Measurements from ENCODE around the gene ADAMTS3. TPM values are rescaled to one million over a fixed set of nuclear protein-coding genes. Genes with fewer than 3 reads are reported as not detected.

ADAMTS3 gene
- total and polyA plus RNA-seq, 2 donors (not counting 3 experiments of a cell fraction or from before 2014, with no cell fraction given), result 0.37 to 1.3 TPM

- intact Hi-C loops (cut with micrococcal nuclease) (no loop called here), dilution Hi-C loops (cut with MboI; ENCODE audit: extremely low pct_ligation_motif_present, low sequenced_read_pairs) (no loop called here)
- Histone ChIP-seq H3K4me1 (ENCODE audit: control insufficient read depth, extremely low read depth, insufficient read depth, low read length) (peaks cover 4% of the 10 kb centered on the region), H3K79me2 (ENCODE audit: control insufficient read depth, insufficient read depth, low read length) (no peaks in the 10 kb centered on the region), H3K4me3 (replicated peaks in 1 of 3; ENCODE audit: insufficient read depth in 1 of 3, low read depth in 1 of 3, low read length in 3 of 3) (no peak overlapping the region), H2AFZ (ENCODE audit: low read depth, low read length) (no peak overlapping the region), H3K4me2 (ENCODE audit: insufficient read depth, low read length) (no peak overlapping the region), H3K36me3 (ENCODE audit: control insufficient read depth in 2 of 2, extremely low read depth in 1 of 2, insufficient read depth in 2 of 2, low read length in 2 of 2) (no peaks in the 10 kb centered on the region), H3K9me3 (replicated peaks; ENCODE audit: control insufficient read depth, insufficient read depth, low read length) (no peaks in the 10 kb centered on the region), H3K27ac (ENCODE audit: insufficient read depth, low read depth, low read length) (no peak overlapping the region), H3K9ac (replicated peaks; ENCODE audit: extremely low read depth, insufficient read depth, low read length) (no peak overlapping the region), H3K27me3 (ENCODE audit: control insufficient read depth in 2 of 2, insufficient read depth in 2 of 2, low read length in 2 of 2) (no peaks in the 10 kb centered on the region), H3K9me1 (replicated peaks; ENCODE audit: control insufficient read depth, extremely low read depth, insufficient read depth, low read length) (no peaks in the 10 kb centered on the region), H4K20me1 (replicated peaks; ENCODE audit: control insufficient read depth, extremely low read depth, insufficient read depth, low read length) (no peaks in the 10 kb centered on the region)
- no peak for DNase-seq (ENCODE audit: low read depth, low spot score)
- CTCF ChIA-PET, result interaction anchor here (1.8 kb wide), 1 partner anchor 11 kb away, joined by 4 read pairs; no protein-coding TSS in a partner anchor
- POLR2A ChIA-PET, result no interaction called here
- FAIRE-seq, result no peak
- BruUV-seq (replicated peaks), result no TSS peak
- TF ChIP-seq JUN (IDR thresholded peaks at IDR 0.05; ENCODE audit: borderline replicate concordance, insufficient read depth, insufficient read length, low read depth) (no peak), GATA2 (IDR thresholded peaks at IDR 0.05; ENCODE audit: insufficient read depth, insufficient read length, low read depth, low read length) (no peak), FOS (IDR thresholded peaks at IDR 0.05; ENCODE audit: borderline replicate concordance, insufficient read depth, low read length) (no peak), CTCF (IDR thresholded peaks at IDR 0.05; ENCODE audit: extremely low read depth in 1 of 2, insufficient read depth in 1 of 2, low read depth in 1 of 2, low read length in 2 of 2) (no peak), POLR2AphosphoS5 (IDR thresholded peaks at IDR 0.05; ENCODE audit: insufficient read depth, low read depth, low read length) (no peak), MAX (IDR thresholded peaks at IDR 0.05; ENCODE audit: insufficient read depth, insufficient read length) (no peak), EZH2 (IDR thresholded peaks at IDR 0.05; ENCODE audit: borderline replicate concordance, low read depth, low read length, severe bottlenecking) (no peak), POLR2A (IDR thresholded peaks at IDR 0.05; ENCODE audit: low read depth, low read length) (no peak), MYC (IDR thresholded peaks at IDR 0.05; ENCODE audit: low read depth, low read length) (no peak)
These were observed 193.8 kb downstream of the ADAMTS3 start for GRCh38 chr4:72375073-72375736.
